ENCODE measurements around the gene RELL1.

Gene RELL1

GRCh38 chr4:37561196-37561802, 124.9 kb downstream of the RELL1 start:
- H3K4me1 Mint-ChIP-seq: no peaks in the 10 kb centered on the region
- H3K4me3 Mint-ChIP-seq: no peak overlapping the region
- no peak overlapping the region for H3K27ac Mint-ChIP-seq
- ATAC-seq (replicated peaks): no peak
- no peak for DNase-seq
- H3K9me3 Mint-ChIP-seq: peaks cover 2 to 4% of the 10 kb centered on the region in 2 donors
- no peaks in the 10 kb centered on the region for H3K36me3 Mint-ChIP-seq
- H3K27me3 Mint-ChIP-seq: peaks cover 0 to 12% of the 10 kb centered on the region in 2 donors
